IPS-20b (cell line): ENCODE measurements around the gene TNC.

Experiments
- H3K27ac ChIP-seq: one replicate; pipeline ENCODE4 v1.5.1; 2013; ENCODE audit warnings: low read length
- H3K27me3 ChIP-seq: 2 replicates; pipeline ENCODE4 v1.6.1; 2013; ENCODE audit warnings: mild to moderate bottlenecking, low read length, inconsistent platforms; ENCODE audit not compliant: insufficient read depth
- H3K36me3 ChIP-seq: 2 replicates; pipeline ENCODE4 v1.6.1; 2013; ENCODE audit warnings: low read depth, mild to moderate bottlenecking, inconsistent platforms, low read length, moderate library complexity; ENCODE audit not compliant: insufficient read depth
- H3K4me1 ChIP-seq: 2 replicates; pipeline ENCODE4 v1.6.1; 2013; ENCODE audit warnings: mild to moderate bottlenecking, control low read depth, inconsistent platforms, low read length, moderate library complexity; ENCODE audit not compliant: insufficient read depth
- H3K4me3 ChIP-seq: 2 replicates; pipeline ENCODE4 v1.5.1; 2013; ENCODE audit warnings: mild to moderate bottlenecking, low read length, inconsistent platforms
- H3K9ac ChIP-seq: 2 replicates; pipeline ENCODE4 v1.6.1; 2013; ENCODE audit warnings: low read depth, mild to moderate bottlenecking, inconsistent platforms, low read length, moderate library complexity
- H3K9me3 ChIP-seq: 2 replicates; pipeline ENCODE4 v1.6.1; 2013; ENCODE audit warnings: mild to moderate bottlenecking, low read depth, low read length, inconsistent platforms; ENCODE audit not compliant: insufficient read depth

Gene TNC

DNA sequence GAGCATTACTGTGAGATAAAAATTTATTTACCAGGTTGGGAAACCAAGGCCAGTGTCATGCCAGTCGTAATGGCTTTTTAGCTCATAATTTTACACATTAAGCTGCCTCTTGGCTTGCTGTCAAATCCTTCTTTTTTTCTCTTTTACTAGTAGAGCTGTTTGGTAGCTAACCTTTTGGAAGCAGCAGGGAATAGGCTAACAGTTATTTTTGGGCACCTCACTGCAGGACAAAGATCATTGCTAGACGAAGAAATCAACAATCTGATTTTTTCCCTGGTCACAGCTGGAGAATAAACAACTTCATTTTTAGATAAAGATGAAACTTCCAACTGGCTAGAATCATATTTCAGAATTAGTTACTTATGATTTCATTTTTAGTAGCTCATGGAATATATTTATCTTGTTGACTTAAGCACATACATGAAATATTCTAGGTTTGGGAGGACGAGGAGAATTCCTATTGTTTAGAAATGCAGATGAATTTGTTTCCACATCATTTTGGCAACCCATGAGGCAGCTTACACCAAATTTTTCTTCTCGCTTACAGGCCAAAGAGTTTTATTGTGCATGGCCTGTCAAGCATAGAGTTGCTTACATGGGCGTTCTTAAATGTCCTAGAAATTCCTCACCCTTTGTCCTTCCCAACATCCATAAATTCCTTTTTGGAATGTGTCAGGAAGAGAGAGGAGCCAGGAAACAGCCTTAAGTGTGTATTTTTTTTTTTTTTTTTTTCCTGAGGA is 19.6 kb downstream of the TNC start:
- H3K27ac ChIP-seq = no peak overlapping the region
- no peaks in the 10 kb centered on the region for H3K36me3 ChIP-seq
- no peaks in the 10 kb centered on the region for H3K9me3 ChIP-seq
- H3K9ac ChIP-seq = no peak overlapping the region
- H3K27me3 ChIP-seq = no peaks in the 10 kb centered on the region; the same call in 1 of the 2 replicates
- H3K4me1 ChIP-seq = peaks cover 12% of the 10 kb centered on the region
- H3K4me3 ChIP-seq = no peak overlapping the region

DNA sequence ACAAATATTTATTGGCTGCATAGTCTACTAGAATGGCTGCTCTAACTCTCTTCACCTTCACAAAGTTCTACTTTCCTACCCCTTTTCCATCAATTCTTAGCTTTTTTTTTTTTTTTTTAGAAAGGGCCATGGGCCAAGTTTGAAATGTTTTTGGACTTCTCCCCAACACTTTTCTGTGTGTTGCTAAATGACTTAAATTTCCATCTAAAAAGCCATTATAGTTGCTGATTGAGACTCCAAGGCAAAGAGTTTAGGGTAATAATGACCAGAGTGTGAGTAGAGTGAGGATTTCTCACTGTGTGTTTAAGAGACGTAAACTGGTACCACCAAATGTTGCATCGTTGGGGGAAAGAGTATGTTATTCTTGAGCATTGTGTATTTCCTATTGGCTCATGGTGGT is 24.4 kb downstream of the TNC start:
- H3K4me1 ChIP-seq = peaks cover 20% of the 10 kb centered on the region
- peak overlapping the region; percentile 28; the same call in 1 of the 2 replicates for H3K4me3 ChIP-seq
- no peak overlapping the region for H3K27ac ChIP-seq
- H3K36me3 ChIP-seq = no peaks in the 10 kb centered on the region
- no peaks in the 10 kb centered on the region for H3K9me3 ChIP-seq
- H3K9ac ChIP-seq = no peak overlapping the region
- no peaks in the 10 kb centered on the region; the same call in 1 of the 2 replicates for H3K27me3 ChIP-seq

DNA sequence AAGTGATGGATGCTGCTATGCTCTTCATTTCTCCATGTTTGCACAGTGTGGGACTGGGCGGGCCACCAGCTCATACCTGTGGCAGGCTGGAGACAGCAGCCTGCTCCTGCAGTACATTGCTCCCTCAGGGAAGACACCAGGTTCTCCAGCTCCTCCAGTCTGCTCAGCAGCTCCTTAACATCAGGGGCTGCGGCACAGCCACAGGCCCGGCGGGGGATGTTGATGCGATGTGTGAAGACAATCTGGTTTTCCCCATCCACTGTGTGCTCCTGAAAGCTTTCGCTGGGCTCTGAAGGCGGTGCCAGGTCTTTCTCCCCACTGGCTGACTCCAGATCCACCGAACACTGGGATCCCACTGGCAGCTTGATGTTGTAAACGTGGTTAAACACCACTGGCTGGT is 27.5 kb downstream of the TNC start:
- no peak overlapping the region for H3K9ac ChIP-seq
- peaks cover 17% of the 10 kb centered on the region for H3K4me1 ChIP-seq
- H3K27ac ChIP-seq = no peak overlapping the region
- H3K4me3 ChIP-seq = no peak overlapping the region
- H3K27me3 ChIP-seq = no peaks in the 10 kb centered on the region
- H3K9me3 ChIP-seq = no peaks in the 10 kb centered on the region
- H3K36me3 ChIP-seq = no peaks in the 10 kb centered on the region

DNA sequence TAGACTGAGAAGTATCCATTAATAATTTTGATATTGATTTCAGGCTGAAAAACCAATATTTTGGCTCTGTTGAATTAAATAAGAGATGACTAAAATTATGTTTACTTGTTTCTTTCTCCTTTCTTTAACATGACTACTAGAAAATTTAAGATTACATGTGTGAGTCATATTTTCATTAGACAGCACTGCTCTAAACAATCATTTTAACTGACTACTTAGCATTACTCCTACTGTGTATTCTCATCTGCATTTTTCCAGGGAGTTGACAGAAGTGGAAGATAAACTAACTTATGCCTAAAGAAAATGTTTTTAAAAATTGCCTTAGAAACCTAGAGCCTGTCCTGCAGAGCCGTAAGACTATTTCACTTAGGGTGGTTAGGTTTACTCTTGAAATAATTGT is 29.1 kb downstream of the TNC start:
- no peak overlapping the region for H3K27ac ChIP-seq
- no peak overlapping the region for H3K9ac ChIP-seq
- H3K27me3 ChIP-seq = no peaks in the 10 kb centered on the region
- H3K9me3 ChIP-seq = no peaks in the 10 kb centered on the region
- H3K36me3 ChIP-seq = no peaks in the 10 kb centered on the region
- peaks cover 15% of the 10 kb centered on the region for H3K4me1 ChIP-seq
- H3K4me3 ChIP-seq = no peak overlapping the region

DNA sequence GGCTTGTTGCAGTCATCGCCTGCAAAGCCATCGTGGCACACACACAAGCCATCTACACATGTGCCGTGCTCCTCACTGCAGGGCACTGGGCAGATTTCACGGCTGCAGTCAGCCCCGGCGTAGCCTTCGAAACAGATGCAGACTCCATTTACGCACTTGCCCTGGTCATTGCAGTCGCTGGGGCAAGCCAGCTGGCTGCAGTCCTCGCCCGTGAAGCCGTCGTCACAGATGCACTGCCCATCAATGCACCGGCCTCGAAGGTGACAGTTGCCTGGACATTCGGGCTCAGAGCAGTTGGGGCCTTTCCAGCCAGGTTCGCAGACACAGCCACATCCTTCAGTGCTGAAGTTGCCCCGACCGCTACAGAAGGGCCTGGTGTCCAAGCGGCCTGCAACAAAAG is 31.1 kb downstream of the TNC start:
- Histone ChIP-seq H3K4me3 (no peak overlapping the region), H3K27ac (no peak overlapping the region), H3K9ac (no peak overlapping the region), H3K9me3 (no peaks in the 10 kb centered on the region), H3K27me3 (no peaks in the 10 kb centered on the region), H3K36me3 (no peaks in the 10 kb centered on the region), H3K4me1 (0 out of 2 replicates have a peak, but pooled peaks cover 3% of the 10 kb centered on the region)

DNA sequence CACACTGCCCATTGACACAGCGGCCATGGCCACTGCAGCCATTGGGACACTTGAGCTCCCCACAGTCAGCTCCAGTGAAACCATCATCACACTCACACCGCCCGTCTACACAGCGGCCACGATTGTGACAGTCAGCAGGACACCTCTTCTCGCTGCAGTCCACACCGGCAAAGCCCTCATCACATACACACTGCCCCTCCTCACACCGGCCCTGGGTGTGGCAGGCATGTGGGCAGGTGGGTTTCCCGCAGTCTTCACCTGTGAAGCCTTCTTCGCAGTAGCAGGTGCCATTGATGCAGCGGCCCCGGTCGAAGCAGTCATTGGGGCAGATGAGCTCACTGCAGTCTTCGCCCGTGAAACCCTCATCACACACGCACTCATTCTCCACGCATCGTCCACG is 31.5 kb downstream of the TNC start:
- no peaks in the 10 kb centered on the region for H3K36me3 ChIP-seq

DNA sequence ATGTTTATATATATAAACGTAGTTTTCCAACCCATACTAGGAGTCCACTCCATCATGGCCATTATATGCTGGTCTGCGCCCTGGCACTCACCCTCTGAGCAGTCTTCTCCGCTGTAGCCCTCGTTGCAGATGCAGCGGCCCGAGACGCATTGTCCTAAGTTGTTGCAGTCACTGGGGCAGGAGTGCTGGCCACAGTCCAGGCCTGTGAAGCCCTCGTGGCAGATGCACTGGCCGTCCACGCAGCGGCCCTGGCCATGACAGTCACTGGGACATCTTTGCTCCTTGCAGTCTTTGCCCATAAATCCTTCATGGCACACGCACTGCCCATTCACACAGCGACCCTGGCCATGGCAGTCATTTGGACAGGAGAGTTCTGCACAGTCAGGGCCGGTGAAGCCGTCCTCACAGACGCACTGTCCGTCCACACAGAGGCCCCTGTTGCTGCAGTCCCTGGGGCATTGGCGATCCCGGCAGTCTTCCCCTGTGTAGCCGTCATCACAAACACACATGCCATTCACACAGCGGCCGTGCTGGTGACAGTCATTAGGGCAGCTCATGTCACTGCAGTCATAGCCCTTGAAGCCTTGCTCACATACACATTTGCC is 32.1 kb downstream of the TNC start:
- Histone ChIP-seq H3K9me3 (no peaks in the 10 kb centered on the region), H3K36me3 (no peaks in the 10 kb centered on the region), H3K4me1 (0 out of 2 replicates have a peak, but pooled peaks cover 3% of the 10 kb centered on the region), H3K4me3 (no peak overlapping the region), H3K27ac (no peak overlapping the region), H3K9ac (no peak overlapping the region), H3K27me3 (no peaks in the 10 kb centered on the region)

More for the DNA sequence above, 31.5 kb downstream of the TNC start:
- Histone ChIP-seq H3K4me3 (no peak overlapping the region), H3K4me1 (0 out of 2 replicates have a peak, but pooled peaks cover 3% of the 10 kb centered on the region), H3K9me3 (no peaks in the 10 kb centered on the region), H3K27me3 (no peaks in the 10 kb centered on the region), H3K9ac (no peak overlapping the region), H3K27ac (no peak overlapping the region)

DNA sequence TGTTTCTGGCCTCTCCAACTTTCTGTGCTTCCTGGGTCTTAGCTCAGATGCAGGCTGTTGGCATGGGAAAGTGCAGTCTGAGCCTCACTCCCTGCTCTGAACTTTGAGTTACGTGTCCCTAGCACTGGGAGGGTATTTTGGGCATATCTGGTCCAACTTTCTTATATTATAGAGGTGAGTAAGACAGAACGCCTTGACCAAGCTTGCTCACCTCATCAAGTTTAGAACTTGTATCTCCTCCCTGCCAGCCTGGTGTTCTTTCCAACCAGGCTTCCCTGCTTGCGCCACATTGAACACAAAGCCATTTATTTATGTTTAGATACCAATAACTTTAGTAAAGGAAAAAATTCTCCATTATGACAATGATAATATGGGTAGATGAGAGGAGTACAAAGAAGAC is 33.2 kb downstream of the TNC start:
- H3K9me3 ChIP-seq = no peaks in the 10 kb centered on the region
- no peak overlapping the region for H3K27ac ChIP-seq
- peaks cover 6% of the 10 kb centered on the region; the same call in 1 of the 2 replicates for H3K4me1 ChIP-seq
- H3K4me3 ChIP-seq = no peak overlapping the region
- H3K9ac ChIP-seq = no peak overlapping the region
- no peaks in the 10 kb centered on the region for H3K27me3 ChIP-seq
- no peaks in the 10 kb centered on the region for H3K36me3 ChIP-seq

DNA sequence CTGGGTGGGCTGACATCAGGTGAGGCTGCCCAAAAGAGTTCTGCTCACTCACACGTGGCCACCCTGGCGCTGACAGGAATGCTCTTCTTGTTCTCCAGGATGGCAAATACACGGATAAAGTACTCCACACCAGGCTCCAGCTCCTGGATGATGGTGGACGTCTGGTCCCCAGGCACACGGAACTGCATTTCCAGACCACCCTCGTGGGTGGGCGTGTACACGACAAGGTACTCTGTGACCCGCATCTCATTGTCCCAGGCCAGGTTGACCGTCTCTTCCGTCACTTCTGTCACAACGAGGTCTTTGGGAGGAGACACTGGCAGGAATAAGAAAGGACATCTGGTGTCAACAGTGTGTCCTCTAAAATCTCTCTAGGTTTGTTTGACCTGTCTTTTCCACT is 33.8 kb downstream of the TNC start:
- H3K9ac ChIP-seq = no peak overlapping the region
- H3K4me1 ChIP-seq = peaks cover 6% of the 10 kb centered on the region; the same call in 1 of the 2 replicates
- no peaks in the 10 kb centered on the region for H3K27me3 ChIP-seq
- no peaks in the 10 kb centered on the region for H3K36me3 ChIP-seq
- H3K9me3 ChIP-seq = no peaks in the 10 kb centered on the region
- H3K27ac ChIP-seq = no peak overlapping the region
- no peak overlapping the region for H3K4me3 ChIP-seq

DNA sequence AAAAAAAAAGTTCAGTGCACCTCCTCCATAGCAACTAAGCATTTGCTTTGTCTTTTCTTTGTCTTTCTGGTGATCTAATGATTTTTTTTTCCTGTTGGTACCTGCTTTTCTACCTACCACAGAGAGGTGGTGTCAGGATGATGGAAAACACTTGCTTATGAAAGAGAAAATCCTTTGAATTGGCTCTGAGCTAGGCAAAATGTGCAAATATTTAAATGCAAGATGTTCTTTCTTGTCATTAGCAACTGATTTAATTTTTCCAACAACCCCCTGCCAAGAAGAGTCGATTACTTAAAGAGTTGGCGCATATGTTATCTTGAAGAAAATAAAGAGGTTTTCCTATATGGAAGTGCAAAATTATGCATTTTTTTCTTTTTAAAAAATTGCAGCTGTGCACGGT is 37.7 kb downstream of the TNC start:
- H3K4me1 ChIP-seq = peaks cover 6% of the 10 kb centered on the region; the same call in 1 of the 2 replicates
- H3K9me3 ChIP-seq = no peaks in the 10 kb centered on the region
- no peak overlapping the region for H3K27ac ChIP-seq
- H3K9ac ChIP-seq = no peak overlapping the region
- H3K4me3 ChIP-seq = no peak overlapping the region
- no peaks in the 10 kb centered on the region for H3K27me3 ChIP-seq
- no peaks in the 10 kb centered on the region for H3K36me3 ChIP-seq

DNA sequence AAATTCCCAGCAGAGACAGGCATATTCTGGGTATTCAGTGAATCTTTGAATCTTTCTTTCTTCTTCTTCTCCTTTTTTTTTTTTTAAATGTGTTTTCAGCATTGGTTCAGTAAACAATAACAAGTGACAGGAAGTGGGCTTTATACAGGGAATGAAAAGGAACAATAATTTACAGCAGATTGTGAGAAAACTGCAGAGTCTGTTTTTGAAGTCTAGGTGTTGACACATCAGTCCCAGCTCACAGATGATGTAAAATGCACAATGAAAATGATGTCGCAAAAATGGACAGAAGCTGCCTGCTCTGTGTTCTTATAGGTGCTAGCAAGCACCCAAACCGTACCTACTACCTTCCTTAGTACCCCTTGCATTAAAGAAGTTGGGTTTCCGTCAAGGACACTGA is 38.8 kb downstream of the TNC start:
- Histone ChIP-seq H3K4me1 (peaks cover 3% of the 10 kb centered on the region; the same call in 1 of the 2 replicates), H3K9me3 (no peaks in the 10 kb centered on the region), H3K9ac (no peak overlapping the region), H3K36me3 (no peaks in the 10 kb centered on the region), H3K4me3 (no peak overlapping the region), H3K27me3 (no peaks in the 10 kb centered on the region), H3K27ac (no peak overlapping the region)

DNA sequence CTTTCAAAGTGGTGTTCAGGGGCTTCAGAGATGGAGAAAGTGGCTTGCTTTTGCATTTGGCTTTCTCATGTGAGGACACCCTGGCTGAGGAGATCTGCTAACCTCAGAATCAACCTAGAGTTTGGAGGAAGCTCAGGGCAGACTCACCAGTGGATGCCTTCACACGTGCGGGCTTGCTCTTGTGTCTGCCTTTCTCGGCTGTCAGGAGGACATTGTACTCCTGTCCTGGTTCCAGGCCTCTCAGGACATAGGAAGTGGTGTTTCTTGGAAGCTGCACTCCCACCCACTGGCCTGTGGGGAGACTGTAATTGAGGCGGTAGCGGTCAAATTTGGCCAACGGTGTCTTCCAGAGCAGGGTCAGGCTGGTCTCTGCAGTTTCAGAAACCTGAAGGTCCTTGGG is 44.5 kb downstream of the TNC start:
- Histone ChIP-seq H3K4me3 (no peak overlapping the region), H3K27ac (no peak overlapping the region), H3K4me1 (peaks cover 2% of the 10 kb centered on the region; the same call in 1 of the 2 replicates), H3K9me3 (no peaks in the 10 kb centered on the region), H3K9ac (no peak overlapping the region), H3K27me3 (no peaks in the 10 kb centered on the region), H3K36me3 (no peaks in the 10 kb centered on the region)
